Measurements from ENCODE around the gene GRID1. TPM values are rescaled to one million over a fixed set of nuclear protein-coding genes. Genes with fewer than 3 reads are reported as not detected.
"Not testable (repeated sequence)": the region's sequence is repeated elsewhere in the genome, so short reads cannot be mapped to it uniquely, and the experiment has no call there.

GRID1 gene
- total and polyA plus RNA-seq, 4 donors, result 1.1 to 3.8 TPM; not detected in 2

DNA sequence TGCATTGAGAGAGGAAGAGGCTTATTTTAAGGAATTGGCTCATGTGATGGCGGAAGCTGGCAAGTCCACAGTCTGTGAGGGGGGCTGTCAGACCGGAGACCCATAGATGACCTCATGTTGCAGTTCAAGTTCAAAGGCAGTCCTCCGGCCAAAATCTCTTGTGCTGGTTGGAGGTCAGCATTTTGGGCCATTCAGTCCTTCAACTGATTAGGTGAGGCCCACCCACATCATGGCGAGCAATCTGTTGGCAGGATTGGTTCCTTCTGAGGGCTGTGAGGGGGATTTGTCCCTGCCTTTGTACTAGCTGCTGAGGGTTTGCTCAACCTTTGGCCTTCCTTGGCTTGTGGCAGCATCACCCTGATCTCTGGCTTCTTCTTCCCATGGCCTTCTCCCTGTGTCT is 290.1 kb downstream of the GRID1 start:
- H3K4me3 ChIP-seq (ENCODE audit: low read length in 2 of 2); H3K36me3 ChIP-seq (ENCODE audit: control insufficient read depth in 1 of 2, insufficient read depth in 2 of 2, low read length in 1 of 2); H3K27me3 ChIP-seq (ENCODE audit: control insufficient read depth in 1 of 2, insufficient read depth in 2 of 2, low read length in 1 of 2); intact Hi-C loops (cut with DNase I); ATAC-seq (ENCODE audit: low FRiP score); DNase-seq; H3K27ac ChIP-seq (ENCODE audit: low read depth in 1 of 2, low read length in 2 of 2); H3K9me3 ChIP-seq (ENCODE audit: control insufficient read depth, low read length); H3K4me1 ChIP-seq (ENCODE audit: control insufficient read depth in 1 of 2, insufficient read depth in 2 of 2, low read length in 2 of 2): not testable (repeated sequence)
- 94 to 95% methylated on average over 4 of the region's 4 CpGs for WGBS, 2 donors

DNA sequence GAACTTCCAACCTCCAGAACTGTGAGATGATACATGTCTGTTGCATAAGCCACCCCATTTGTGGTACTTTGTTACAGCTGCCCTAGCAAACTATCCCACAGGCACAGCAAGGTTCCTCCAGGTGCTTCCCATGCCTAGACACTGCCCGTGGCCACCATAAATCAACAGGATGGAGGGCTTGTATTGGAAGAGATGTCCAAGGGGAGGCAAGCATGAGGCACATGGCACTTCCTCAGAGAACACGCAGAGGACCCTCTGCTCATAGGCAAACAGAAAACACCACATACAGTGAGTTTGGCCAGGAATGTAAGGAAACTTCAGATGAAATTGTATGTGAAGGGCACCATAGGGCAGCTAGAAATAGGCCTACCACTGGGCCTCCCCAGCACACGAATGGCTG is 291.1 kb downstream of the GRID1 start:
- no peaks in the 10 kb centered on the region for H3K36me3 ChIP-seq (ENCODE audit: control insufficient read depth in 1 of 2, insufficient read depth in 2 of 2, low read length in 1 of 2)
- H3K4me1 ChIP-seq (ENCODE audit: control insufficient read depth in 1 of 2, insufficient read depth in 2 of 2, low read length in 2 of 2), result no peaks in the 10 kb centered on the region
- no peaks in the 10 kb centered on the region for H3K9me3 ChIP-seq (ENCODE audit: control insufficient read depth, low read length)
- H3K27me3 ChIP-seq (ENCODE audit: control insufficient read depth in 1 of 2, insufficient read depth in 2 of 2, low read length in 1 of 2), result no peaks in the 10 kb centered on the region
- H3K4me3 ChIP-seq (ENCODE audit: low read length in 2 of 2), result no peak overlapping the region
- H3K27ac ChIP-seq (ENCODE audit: low read depth in 1 of 2, low read length in 2 of 2), result no peak overlapping the region
- no peak for DNase-seq
- intact Hi-C loops (cut with DNase I), result no loop called here
- no peak for ATAC-seq (ENCODE audit: low FRiP score)
- 90 to 96% methylated on average over 3 of the region's 3 CpGs for WGBS, 2 donors

- ATAC-seq (ENCODE audit: low FRiP score), result no peak
- no peak overlapping the region for H3K4me3 ChIP-seq (ENCODE audit: low read length in 2 of 2)
- H3K4me1 ChIP-seq (ENCODE audit: control insufficient read depth in 1 of 2, insufficient read depth in 2 of 2, low read length in 2 of 2), result no peaks in the 10 kb centered on the region
- H3K27me3 ChIP-seq (ENCODE audit: control insufficient read depth in 1 of 2, insufficient read depth in 2 of 2, low read length in 1 of 2), result no peaks in the 10 kb centered on the region
- no peaks in the 10 kb centered on the region for H3K9me3 ChIP-seq (ENCODE audit: control insufficient read depth, low read length)
- DNase-seq, result no peak
- 86 to 87% methylated on average over 5 of the region's 5 CpGs for WGBS, 2 donors
- no peaks in the 10 kb centered on the region for H3K36me3 ChIP-seq (ENCODE audit: control insufficient read depth in 1 of 2, insufficient read depth in 2 of 2, low read length in 1 of 2)
- no peak overlapping the region for H3K27ac ChIP-seq (ENCODE audit: low read depth in 1 of 2, low read length in 2 of 2)
- intact Hi-C loops (cut with DNase I), result no loop called here
These were observed 292.3 kb downstream of the GRID1 start for GRCh38 chr10:86074294-86074693.

DNA sequence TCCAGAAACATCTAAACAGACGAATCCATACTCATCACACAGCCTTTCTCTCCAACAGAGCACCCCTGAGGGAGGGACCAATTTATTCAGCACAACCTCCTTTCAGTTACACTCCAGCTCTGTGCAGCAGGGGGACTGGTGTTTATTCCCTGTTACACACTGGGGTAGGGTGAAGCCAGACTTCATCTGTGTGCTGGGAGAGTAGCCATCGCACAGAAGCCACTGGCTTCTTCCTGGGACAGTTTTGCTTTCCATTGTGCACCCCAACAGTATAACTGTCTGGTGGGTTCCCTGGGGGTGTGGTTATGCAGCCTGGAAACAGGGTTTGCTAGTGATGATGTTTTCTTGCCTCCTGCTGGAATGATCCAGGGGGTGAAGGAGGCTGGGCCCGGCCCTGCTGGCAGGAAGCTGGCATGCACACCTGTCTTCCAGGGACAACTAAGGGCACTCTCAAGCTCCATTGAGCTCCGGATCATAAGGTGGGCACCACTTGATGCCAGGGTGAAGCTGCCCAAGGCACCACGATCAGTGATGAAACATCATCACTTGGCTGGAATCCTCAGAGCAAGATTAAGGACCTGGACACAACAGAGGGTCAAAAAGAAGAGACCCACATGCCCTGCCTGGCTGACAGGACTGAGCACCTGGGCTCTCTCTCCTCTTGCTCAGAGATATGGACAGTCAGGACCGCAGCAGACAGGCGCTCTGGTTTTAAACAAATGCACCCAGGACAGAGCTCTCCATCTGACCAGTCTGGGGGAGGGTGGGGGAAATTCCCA is 293.2 kb downstream of the GRID1 start:
- WGBS, 2 donors, result 86 to 87% methylated on average over 7 of the region's 7 CpGs
- no peaks in the 10 kb centered on the region for H3K4me1 ChIP-seq (ENCODE audit: control insufficient read depth in 1 of 2, insufficient read depth in 2 of 2, low read length in 2 of 2)
- H3K4me3 ChIP-seq (ENCODE audit: low read length in 2 of 2), result no peak overlapping the region
- no peak overlapping the region for H3K27ac ChIP-seq (ENCODE audit: low read depth in 1 of 2, low read length in 2 of 2)
- ATAC-seq (ENCODE audit: low FRiP score) (no peak), DNase-seq (no peak)
- H3K36me3 ChIP-seq (ENCODE audit: control insufficient read depth in 1 of 2, insufficient read depth in 2 of 2, low read length in 1 of 2), result no peaks in the 10 kb centered on the region
- no peaks in the 10 kb centered on the region for H3K27me3 ChIP-seq (ENCODE audit: control insufficient read depth in 1 of 2, insufficient read depth in 2 of 2, low read length in 1 of 2)
- no peaks in the 10 kb centered on the region for H3K9me3 ChIP-seq (ENCODE audit: control insufficient read depth, low read length)
- intact Hi-C loops (cut with DNase I), result no loop called here

- Histone ChIP-seq H3K27ac (ENCODE audit: low read depth in 1 of 2, low read length in 2 of 2) (no peak overlapping the region), H3K27me3 (ENCODE audit: control insufficient read depth in 1 of 2, insufficient read depth in 2 of 2, low read length in 1 of 2) (no peaks in the 10 kb centered on the region), H3K4me1 (ENCODE audit: control insufficient read depth in 1 of 2, insufficient read depth in 2 of 2, low read length in 2 of 2) (no peaks in the 10 kb centered on the region), H3K9me3 (ENCODE audit: control insufficient read depth, low read length) (no peaks in the 10 kb centered on the region), H3K36me3 (ENCODE audit: control insufficient read depth in 1 of 2, insufficient read depth in 2 of 2, low read length in 1 of 2) (no peaks in the 10 kb centered on the region), H3K4me3 (ENCODE audit: low read length in 2 of 2) (no peak overlapping the region)
- intact Hi-C loops (cut with DNase I), result no loop called here
- DNase-seq (no peak), ATAC-seq (ENCODE audit: low FRiP score) (no peak)
- WGBS, 2 donors, result 80 to 82% methylated on average over 5 of the region's 5 CpGs
These were observed 294.2 kb downstream of the GRID1 start for GRCh38 chr10:86072413-86072812.

DNA sequence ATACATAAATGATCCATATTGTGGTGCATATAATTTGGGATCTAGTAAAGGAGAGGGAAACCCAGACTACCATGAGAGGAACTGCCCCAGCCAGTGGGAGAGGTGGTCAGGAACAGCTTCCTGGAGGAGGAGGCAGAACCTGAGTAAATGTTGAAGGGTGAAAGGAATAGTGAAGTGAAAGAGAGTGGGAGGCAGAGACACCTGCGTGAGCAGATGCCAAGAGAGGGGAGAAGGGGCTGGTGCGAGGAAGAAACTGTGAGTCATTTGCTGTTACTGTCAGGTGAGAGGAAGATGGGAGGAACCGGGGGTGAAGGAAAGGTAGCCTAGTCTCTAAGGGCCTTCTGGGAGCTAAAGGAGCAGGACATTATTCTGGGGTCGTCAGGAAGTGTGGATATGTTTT is 294.8 kb downstream of the GRID1 start:
- ATAC-seq (ENCODE audit: low FRiP score), result no peak
- Histone ChIP-seq H3K4me3 (ENCODE audit: low read length in 2 of 2) (no peak overlapping the region), H3K4me1 (ENCODE audit: control insufficient read depth in 1 of 2, insufficient read depth in 2 of 2, low read length in 2 of 2) (no peaks in the 10 kb centered on the region), H3K36me3 (ENCODE audit: control insufficient read depth in 1 of 2, insufficient read depth in 2 of 2, low read length in 1 of 2) (no peaks in the 10 kb centered on the region), H3K27me3 (ENCODE audit: control insufficient read depth in 1 of 2, insufficient read depth in 2 of 2, low read length in 1 of 2) (no peaks in the 10 kb centered on the region), H3K9me3 (ENCODE audit: control insufficient read depth, low read length) (no peaks in the 10 kb centered on the region), H3K27ac (ENCODE audit: low read depth in 1 of 2, low read length in 2 of 2) (no peak overlapping the region)
- DNase-seq, result no peak
- WGBS, 2 donors, result 84 to 86% methylated on average over 4 of the region's 4 CpGs
- intact Hi-C loops (cut with DNase I), result no loop called here

GRCh38 chr10:86071145-86071544 is 295.4 kb downstream of the GRID1 start:
- WGBS, 2 donors, result 87 to 88% methylated on average over 5 of the region's 5 CpGs
- no peak for ATAC-seq (ENCODE audit: low FRiP score)
- no peak overlapping the region for H3K27ac ChIP-seq (ENCODE audit: low read depth in 1 of 2, low read length in 2 of 2)

DNA sequence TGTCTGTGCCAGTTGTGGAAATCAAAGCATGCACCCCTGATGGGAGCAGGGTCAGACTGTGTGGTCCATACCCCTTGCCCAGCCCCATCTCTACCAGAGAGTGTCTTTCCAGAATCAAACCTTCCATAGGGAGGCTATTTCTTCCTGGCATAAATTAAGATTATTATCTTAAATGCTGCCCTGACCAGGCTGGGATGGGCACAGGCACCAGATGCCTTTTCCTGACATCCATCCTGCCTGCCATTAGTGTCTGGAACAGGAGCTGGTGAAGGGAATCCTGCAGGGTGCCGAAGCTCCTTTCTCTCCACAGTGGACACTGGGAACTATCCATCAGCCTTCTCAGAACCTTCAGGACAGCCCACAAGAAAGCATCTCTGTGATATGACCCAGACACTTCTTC is 296.3 kb downstream of the GRID1 start:
- intact Hi-C loops (cut with DNase I), result no loop called here
- H3K36me3 ChIP-seq (ENCODE audit: control insufficient read depth in 1 of 2, insufficient read depth in 2 of 2, low read length in 1 of 2), result no peaks in the 10 kb centered on the region
- H3K4me1 ChIP-seq (ENCODE audit: control insufficient read depth in 1 of 2, insufficient read depth in 2 of 2, low read length in 2 of 2), result no peaks in the 10 kb centered on the region
- H3K4me3 ChIP-seq (ENCODE audit: low read length in 2 of 2), result no peak overlapping the region
- no peak for DNase-seq
- 89 to 95% methylated on average over 1 of the region's 1 CpG for WGBS, 2 donors
- H3K9me3 ChIP-seq (ENCODE audit: control insufficient read depth, low read length), result no peaks in the 10 kb centered on the region
- ATAC-seq (ENCODE audit: low FRiP score), result no peak
- no peaks in the 10 kb centered on the region for H3K27me3 ChIP-seq (ENCODE audit: control insufficient read depth in 1 of 2, insufficient read depth in 2 of 2, low read length in 1 of 2)
- no peak overlapping the region for H3K27ac ChIP-seq (ENCODE audit: low read depth in 1 of 2, low read length in 2 of 2)

More at GRCh38 chr10:86071145-86071544, 295.4 kb downstream of the GRID1 start:
- intact Hi-C loops (cut with DNase I), result no loop called here
- H3K4me3 ChIP-seq (ENCODE audit: low read length in 2 of 2), result no peak overlapping the region
- no peaks in the 10 kb centered on the region for H3K9me3 ChIP-seq (ENCODE audit: control insufficient read depth, low read length)
- H3K4me1 ChIP-seq (ENCODE audit: control insufficient read depth in 1 of 2, insufficient read depth in 2 of 2, low read length in 2 of 2), result no peaks in the 10 kb centered on the region
- no peaks in the 10 kb centered on the region for H3K27me3 ChIP-seq (ENCODE audit: control insufficient read depth in 1 of 2, insufficient read depth in 2 of 2, low read length in 1 of 2)
- DNase-seq, result no peak
- no peaks in the 10 kb centered on the region for H3K36me3 ChIP-seq (ENCODE audit: control insufficient read depth in 1 of 2, insufficient read depth in 2 of 2, low read length in 1 of 2)

DNA sequence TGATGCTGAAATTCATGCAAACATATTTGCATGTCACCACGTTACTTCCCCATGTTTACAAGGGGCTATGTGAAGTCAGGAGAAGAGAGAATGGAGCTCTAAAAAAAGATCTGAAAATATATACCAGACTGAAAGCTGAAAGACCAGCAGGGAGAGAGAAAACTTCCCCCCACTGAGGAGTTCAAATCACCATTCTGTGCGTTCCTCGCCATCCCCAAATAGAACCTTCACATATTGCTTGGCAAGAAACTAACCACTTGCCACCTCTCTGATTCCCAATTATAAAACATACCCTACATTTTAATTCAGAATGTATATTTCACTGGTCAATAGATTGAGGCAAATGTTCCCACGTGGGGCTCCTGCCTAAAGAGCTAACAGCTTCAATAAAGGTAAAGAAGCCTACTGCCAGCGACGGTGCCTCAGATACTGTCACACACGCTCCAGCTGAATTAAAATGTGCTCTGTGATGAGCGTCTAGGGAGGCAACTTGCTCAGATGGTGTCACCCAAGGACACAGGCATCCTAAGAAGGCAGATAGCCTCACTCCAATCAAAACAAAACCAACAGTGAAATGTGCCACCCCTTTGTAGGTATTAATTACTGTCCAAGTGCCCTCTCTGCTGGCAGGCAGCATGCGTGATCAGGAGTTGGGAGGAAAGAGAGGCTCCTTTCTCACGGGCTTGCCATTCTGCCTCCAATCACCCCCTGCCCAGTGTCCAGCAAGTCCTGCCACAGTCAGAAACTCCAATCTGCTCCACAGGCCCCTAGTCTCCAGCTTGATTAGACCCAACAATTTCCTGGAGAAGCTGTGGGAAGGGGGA is 298.2 kb downstream of the GRID1 start:
- H3K36me3 ChIP-seq (ENCODE audit: control insufficient read depth in 1 of 2, insufficient read depth in 2 of 2, low read length in 1 of 2), result no peaks in the 10 kb centered on the region
- H3K4me3 ChIP-seq (ENCODE audit: low read length in 2 of 2), result no peak overlapping the region
- H3K27me3 ChIP-seq (ENCODE audit: control insufficient read depth in 1 of 2, insufficient read depth in 2 of 2, low read length in 1 of 2), result no peaks in the 10 kb centered on the region
- WGBS, 2 donors, result 72 to 75% methylated on average over 10 of the region's 10 CpGs
- no peaks in the 10 kb centered on the region for H3K9me3 ChIP-seq (ENCODE audit: control insufficient read depth, low read length)
- no peak overlapping the region for H3K27ac ChIP-seq (ENCODE audit: low read depth in 1 of 2, low read length in 2 of 2)
- intact Hi-C loops (cut with DNase I), result no loop called here
- no peaks in the 10 kb centered on the region for H3K4me1 ChIP-seq (ENCODE audit: control insufficient read depth in 1 of 2, insufficient read depth in 2 of 2, low read length in 2 of 2)
- DNase-seq (no peak), ATAC-seq (ENCODE audit: low FRiP score) (no peak)
